ENCODE results near the gene MEGF11. TPM values are rescaled to one million over a fixed set of nuclear protein-coding genes. Genes with fewer than 3 reads are reported as not detected.

MEGF11 gene
- total RNA-seq, 1 experiment from 2014 or later: 1.2 TPM

- Histone ChIP-seq H3K14ac (ENCODE audit: insufficient read depth, low read length) (no peak overlapping the region), H4K8ac (replicated peaks; ENCODE audit: insufficient read length, low read depth, low read length) (no peak overlapping the region), H3K9ac (ENCODE audit: extremely low read depth, insufficient read length, low read length) (no peak overlapping the region), H3K18ac (ENCODE audit: insufficient read length, low read depth, low read length) (no peak overlapping the region), H3K79me1 (ENCODE audit: insufficient read depth, low read depth, low read length, poor library complexity, severe bottlenecking) (no peaks in the 10 kb centered on the region), H3K27ac (ENCODE audit: insufficient read length, low read depth, low read length) (no peak overlapping the region), H2AFZ (ENCODE audit: low read length) (no peak overlapping the region), H3T11ph (ENCODE audit: low read length) (no peak overlapping the region), H3K23me2 (ENCODE audit: insufficient read length, low read depth, low read length, poor library complexity, severe bottlenecking) (no peaks in the 10 kb centered on the region), H3K23ac (ENCODE audit: insufficient read length, low read depth, low read length) (no peak overlapping the region), H3K79me2 (ENCODE audit: insufficient read depth, low read length) (no peaks in the 10 kb centered on the region), H2BK20ac (ENCODE audit: low read depth, low read length, poor library complexity, severe bottlenecking) (no peak overlapping the region), H3K4ac (ENCODE audit: low read depth, low read length) (no peak overlapping the region), H2BK120ac (ENCODE audit: low read depth, low read length, poor library complexity, severe bottlenecking) (no peak overlapping the region), H4K5ac (ENCODE audit: insufficient read length, low read depth, low read length) (no peak overlapping the region), H3K56ac (ENCODE audit: insufficient read length, low read depth, low read length) (no peak overlapping the region), H3K27me3 (ENCODE audit: insufficient read depth, low read length) (no peaks in the 10 kb centered on the region), H3K4me2 (ENCODE audit: insufficient read depth, insufficient read length, low read length) (no peak overlapping the region), H2BK15ac (ENCODE audit: low read depth, low read length) (no peak overlapping the region), H3K4me1 (ENCODE audit: insufficient read depth, low read length) (no peaks in the 10 kb centered on the region; the same call in 1 of the 2 replicates), H3K9me3 (ENCODE audit: control insufficient read depth, low read depth, low read length) (no peaks in the 10 kb centered on the region), H2AK5ac (ENCODE audit: insufficient read length, low read length) (no peak overlapping the region), H4K20me1 (ENCODE audit: control insufficient read depth, insufficient read depth, insufficient read length) (no peaks in the 10 kb centered on the region), H2BK12ac (ENCODE audit: insufficient read length, low read depth, low read length) (no peak overlapping the region), H4K91ac (ENCODE audit: insufficient read length, low read depth, low read length) (no peak overlapping the region), H2BK5ac (ENCODE audit: insufficient read length, low read length) (no peak overlapping the region)
- H3K36me3 Mint-ChIP-seq (ENCODE audit: insufficient read depth in 1 of 3, low read depth in 3 of 3): peaks cover 15 to 32% (median 19%) of the 10 kb centered on the region in 3 experiments
- no CpG with 5 or more reads among the region's 1 CpG for WGBS (ENCODE audit: extremely low coverage, insufficient read length, low lambda C conversion rate)
- H3K27me3 Mint-ChIP-seq (ENCODE audit: low read depth): peaks cover 7% of the 10 kb centered on the region
- no peak for TF ChIP-seq CTCF (conservative IDR thresholded peaks at IDR 0.05)
- DNase-seq: no peak
- no peak overlapping the region for H3K27ac Mint-ChIP-seq
- H3K4me3 Mint-ChIP-seq: no peak overlapping the region
- peaks cover 32 to 34% of the 10 kb centered on the region in 2 experiments for H3K9me3 Mint-ChIP-seq
- H3K4me1 Mint-ChIP-seq: peaks cover 31 to 37% of the 10 kb centered on the region in 2 experiments
Measured at GRCh38 chr15:66032006-66032405, 221.5 kb downstream of the MEGF11 start.
